Hepatocyte (in vitro differentiated cells): ENCODE measurements around the gene TSPAN9.

Experiments used
- EZH2 ChIP-seq: fragments of 200-600 bp; sonication (generic); IDR thresholded peaks from 2 replicates; pipeline ENCODE4 v1.6.1; 2016; ENCODE audit warnings: antibody characterized with exemption, mild to moderate bottlenecking, borderline replicate concordance
- EZH2phosphoT487 ChIP-seq: fragments of 200-600 bp; sonication (generic); IDR thresholded peaks from one replicate; pipeline ENCODE4 v1.6.1; 2018; ENCODE audit warnings: antibody characterized with exemption, mild to moderate bottlenecking, low read depth, moderate library complexity; ENCODE audit not compliant: unreplicated experiment, severe bottlenecking
- TF ChIP-seq, protein P1 (sequence below): fragments of 200-600 bp; sonication (generic); IDR thresholded peaks from 2 replicates; pipeline ENCODE4 v1.5.1; 2016; ENCODE audit warnings: antibody characterized with exemption, mild to moderate bottlenecking; ENCODE audit not compliant: poor library complexity

DNA sequence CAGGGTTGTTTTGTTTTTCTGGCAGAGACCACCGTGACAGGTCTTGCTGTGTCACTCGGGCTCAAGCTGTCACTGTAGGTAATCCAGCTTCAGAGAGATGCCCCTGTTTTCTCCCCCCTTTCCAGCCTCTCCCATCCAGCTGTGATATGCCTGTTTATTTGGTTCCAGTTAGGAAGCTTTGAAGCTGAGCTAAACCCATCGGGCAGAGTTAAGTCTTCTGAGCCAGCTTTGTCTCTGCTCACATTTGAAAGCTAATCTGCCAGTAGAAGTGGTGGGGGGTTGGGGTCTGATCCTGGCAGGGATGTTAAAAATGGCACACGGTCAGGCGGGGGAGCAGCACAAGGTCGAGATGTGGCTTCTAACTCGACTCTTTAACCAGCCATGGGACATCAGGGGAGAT is 130.0 kb downstream of the TSPAN9 start:
- no peak for TF ChIP-seq EZH2phosphoT487
- TF ChIP-seq, protein P1, sequence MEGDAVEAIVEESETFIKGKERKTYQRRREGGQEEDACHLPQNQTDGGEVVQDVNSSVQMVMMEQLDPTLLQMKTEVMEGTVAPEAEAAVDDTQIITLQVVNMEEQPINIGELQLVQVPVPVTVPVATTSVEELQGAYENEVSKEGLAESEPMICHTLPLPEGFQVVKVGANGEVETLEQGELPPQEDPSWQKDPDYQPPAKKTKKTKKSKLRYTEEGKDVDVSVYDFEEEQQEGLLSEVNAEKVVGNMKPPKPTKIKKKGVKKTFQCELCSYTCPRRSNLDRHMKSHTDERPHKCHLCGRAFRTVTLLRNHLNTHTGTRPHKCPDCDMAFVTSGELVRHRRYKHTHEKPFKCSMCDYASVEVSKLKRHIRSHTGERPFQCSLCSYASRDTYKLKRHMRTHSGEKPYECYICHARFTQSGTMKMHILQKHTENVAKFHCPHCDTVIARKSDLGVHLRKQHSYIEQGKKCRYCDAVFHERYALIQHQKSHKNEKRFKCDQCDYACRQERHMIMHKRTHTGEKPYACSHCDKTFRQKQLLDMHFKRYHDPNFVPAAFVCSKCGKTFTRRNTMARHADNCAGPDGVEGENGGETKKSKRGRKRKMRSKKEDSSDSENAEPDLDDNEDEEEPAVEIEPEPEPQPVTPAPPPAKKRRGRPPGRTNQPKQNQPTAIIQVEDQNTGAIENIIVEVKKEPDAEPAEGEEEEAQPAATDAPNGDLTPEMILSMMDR, result no peak
- no peak for TF ChIP-seq EZH2
